ENCODE data around the gene TMEM18.

GRCh38 chr2:691821-692761, 14.9 kb upstream of the TMEM18 start:
- no peak for TF ChIP-seq POLR2A (IDR thresholded peaks at IDR 0.05; ENCODE audit: low read length)
- TF ChIP-seq GATA1 (IDR thresholded peaks at IDR 0.05; ENCODE audit: low read depth, low read length), result no peak
